Mesenchymal stem cell (in vitro differentiated cells and primary cell): ENCODE results near the gene PRMT7. TPM values are rescaled to one million over a fixed set of nuclear protein-coding genes. Genes with fewer than 3 reads are reported as not detected.
A peak's percentile ranks its signal among the peaks of the same experiment; 100 is the strongest.

Source experiments
- DNase-seq: peaks from one replicate; pipeline ENCODE4 v3.0.0-alpha.2; 2013
- H2AFZ ChIP-seq: one replicate; pipeline ENCODE4 v1.6.1; 2013; ENCODE audit warnings: low read depth, mild to moderate bottlenecking, control low read depth, inconsistent platforms, low read length, moderate library complexity
- H2AK5ac ChIP-seq: 2 replicates; pipeline ENCODE4 v1.6.1; 2013; ENCODE audit warnings: low read length, moderate library complexity, mild to moderate bottlenecking, inconsistent platforms; ENCODE audit not compliant: severe bottlenecking
- H2BK120ac ChIP-seq: one replicate; pipeline ENCODE4 v1.6.1; 2013; ENCODE audit warnings: low read depth, mild to moderate bottlenecking, inconsistent platforms, low read length, moderate library complexity
- H2BK12ac ChIP-seq, 2 experiments: one replicate each; pipeline ENCODE4 v1.6.1; 2013; ENCODE audit warnings: inconsistent platforms in 2 of 2, low read length in 2 of 2, mild to moderate bottlenecking in 2 of 2, moderate library complexity in 2 of 2, control low read depth in 1 of 2
- H2BK15ac ChIP-seq: one replicate; pipeline ENCODE4 v1.6.1; 2013; ENCODE audit warnings: mild to moderate bottlenecking, low read depth, inconsistent platforms; ENCODE audit not compliant: poor library complexity, severe bottlenecking
- H2BK5ac ChIP-seq: 2 replicates; pipeline ENCODE4 v1.6.1; 2013; ENCODE audit warnings: low read depth, mild to moderate bottlenecking, low read length, control low read depth, inconsistent platforms; ENCODE audit not compliant: poor library complexity, severe bottlenecking
- H3K14ac ChIP-seq, 2 experiments: one replicate each; pipeline ENCODE4 v1.6.1; 2013; ENCODE audit warnings: inconsistent platforms in 2 of 2, low read length in 2 of 2, control low read depth in 1 of 2, mild to moderate bottlenecking in 1 of 2, moderate library complexity in 1 of 2
- H3K18ac ChIP-seq, 2 experiments: one replicate each; pipeline ENCODE4 v1.6.1; 2013; ENCODE audit warnings: inconsistent platforms in 2 of 2, low read length in 2 of 2, control low read depth in 1 of 2, low read depth in 1 of 2, mild to moderate bottlenecking in 1 of 2
- H3K23ac ChIP-seq, 2 experiments: one replicate each; pipeline ENCODE4 v1.6.1; 2013; ENCODE audit warnings: inconsistent platforms in 2 of 2, low read length in 2 of 2, mild to moderate bottlenecking in 2 of 2, moderate library complexity in 2 of 2, control low read depth in 1 of 2
- H3K27ac ChIP-seq: 2 replicates; pipeline ENCODE4 v1.5.1; 2013; ENCODE audit warnings: mild to moderate bottlenecking, moderate library complexity, low read length, control low read depth, inconsistent platforms; ENCODE audit not compliant: poor library complexity, severe bottlenecking
- H3K27me3 ChIP-seq, 2 experiments: 2 replicates each; pipeline versions ENCODE4 v1.6.1 to v1.7.0; 2013; ENCODE audit warnings: low read length in 2 of 2, mild to moderate bottlenecking in 2 of 2, moderate library complexity in 2 of 2, control low read depth in 1 of 2, inconsistent platforms in 1 of 2; ENCODE audit not compliant: control insufficient read depth in 1 of 2, insufficient read depth in 1 of 2
- H3K36me3 ChIP-seq, 2 experiments: 2 replicates each; pipeline versions ENCODE4 v1.6.1 to v1.7.0; 2013; ENCODE audit warnings: low read length in 2 of 2, control low read depth in 1 of 2, inconsistent platforms in 1 of 2, low read depth in 1 of 2, mild to moderate bottlenecking in 1 of 2; ENCODE audit not compliant: insufficient read depth in 2 of 2, control insufficient read depth in 1 of 2
- H3K4ac ChIP-seq, 2 experiments: one replicate each; pipeline ENCODE4 v1.6.1; 2013; ENCODE audit warnings: inconsistent platforms in 2 of 2, low read length in 2 of 2, mild to moderate bottlenecking in 2 of 2, moderate library complexity in 2 of 2, control low read depth in 1 of 2, low read depth in 1 of 2
- H3K4me1 ChIP-seq: 2 replicates; pipeline ENCODE4 v1.6.1; 2013; ENCODE audit warnings: low read depth, low read length, control low read depth; ENCODE audit not compliant: control insufficient read depth, insufficient read depth
- H3K4me2 ChIP-seq: 2 replicates; pipeline ENCODE4 v1.6.1; 2013; ENCODE audit warnings: low read length, mild to moderate bottlenecking, inconsistent platforms; ENCODE audit not compliant: poor library complexity, severe bottlenecking
- H3K4me3 ChIP-seq, 2 experiments: 2 replicates each; pipeline versions ENCODE4 v1.5.1 to v1.7.0; 2013; ENCODE audit warnings: low read length in 2 of 2, mild to moderate bottlenecking in 2 of 2, control low read depth in 1 of 2, low read depth in 1 of 2; ENCODE audit not compliant: insufficient read depth in 1 of 2
- H3K79me1 ChIP-seq: replicated peaks from 2 replicates; pipeline ENCODE4 v1.6.1; 2013; ENCODE audit warnings: mild to moderate bottlenecking, control low read depth, low read length, inconsistent platforms; ENCODE audit not compliant: poor library complexity, severe bottlenecking
- H3K9ac ChIP-seq: 2 replicates; pipeline ENCODE4 v1.7.0; 2013; ENCODE audit warnings: mild to moderate bottlenecking, low read length, moderate library complexity
- H3K9me3 ChIP-seq: 2 replicates; pipeline ENCODE4 v1.7.0; 2013; ENCODE audit warnings: mild to moderate bottlenecking, low read length; ENCODE audit not compliant: control insufficient read depth
- H4K8ac ChIP-seq: one replicate; pipeline ENCODE4 v1.6.1; 2013; ENCODE audit warnings: inconsistent platforms, mild to moderate bottlenecking, low read length, moderate library complexity
- H4K91ac ChIP-seq: one replicate; pipeline ENCODE4 v1.6.1; 2013; ENCODE audit warnings: mild to moderate bottlenecking, low read length, inconsistent platforms
- WGBS: methylation state at CpG from one replicate; pipeline ENCODE4 v1.1.7; 2013; ENCODE audit warnings: mixed read lengths; 5-methylcytosine and 5-hydroxymethylcytosine counted together
- small RNA-seq: library from polyadenylated mRNA; stranded (forward); fragments of <200 nt; extraction: miRNeasy Mini kit (QIAGEN cat#:217004); gene quantifications from one replicate; pipeline ENCODE3, GENCODE V24; 2013; ENCODE audit warnings: low read depth

The PRMT7 gene

DNA sequence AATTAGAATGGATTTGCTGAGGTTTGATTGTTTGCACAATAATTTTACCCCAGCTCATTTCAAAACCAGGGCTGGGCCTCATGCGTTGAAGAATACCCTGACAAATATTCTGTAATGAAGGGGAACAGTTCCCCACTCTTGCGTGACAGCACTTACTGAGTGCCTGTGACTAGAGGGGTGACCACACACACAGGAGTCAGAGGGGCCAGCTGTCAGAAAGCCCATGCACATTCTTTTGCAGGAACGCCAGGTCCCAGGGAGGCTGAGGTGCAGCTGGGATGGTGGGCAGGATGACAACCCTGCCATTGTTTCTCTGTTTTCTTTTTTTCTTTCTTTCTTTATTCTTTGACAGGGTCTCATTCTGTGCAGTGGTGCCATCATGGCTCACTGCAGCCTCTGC is 92.9 kb downstream of the PRMT7 start:
- 94% methylated on average over 2 of the region's 3 CpGs for WGBS
- H3K27ac ChIP-seq: no peak overlapping the region
- H3K4me3 ChIP-seq: no peak overlapping the region

DNA sequence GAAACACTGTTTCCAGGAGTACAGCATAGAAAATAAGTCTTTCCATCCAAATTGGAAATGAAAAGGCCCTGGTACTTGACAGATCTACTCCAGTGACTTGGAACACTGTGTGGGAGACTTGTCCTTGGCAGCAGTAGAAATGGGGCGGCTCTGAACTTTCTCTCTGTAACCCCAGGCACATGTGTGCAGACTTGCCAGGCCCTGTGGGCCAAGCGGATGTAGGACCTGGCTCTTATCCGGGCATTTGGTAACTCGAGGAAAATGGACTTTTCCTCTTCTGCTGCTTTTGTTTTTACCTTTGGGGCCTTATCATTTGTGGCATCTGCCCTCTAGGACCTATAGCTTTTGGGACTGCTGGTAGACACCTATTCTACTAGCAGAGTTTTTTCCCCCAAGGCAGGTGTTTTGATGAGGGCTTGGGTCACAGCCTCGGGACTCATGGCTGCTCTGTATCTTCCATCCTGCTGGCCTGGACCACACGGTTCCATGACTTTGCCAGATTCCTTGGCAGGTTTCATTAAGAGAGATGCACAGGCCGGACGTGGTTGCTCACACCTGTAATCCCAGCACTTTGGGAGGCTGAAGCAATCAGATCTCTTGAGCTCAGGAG is 94.0 kb downstream of the PRMT7 start:
- 68% methylated on average over 8 of the region's 8 CpGs for WGBS

More for the DNA sequence above, 92.9 kb downstream of the PRMT7 start:
- no peak overlapping the region for H2AFZ ChIP-seq
- H2BK15ac ChIP-seq: no peak overlapping the region
- H3K4ac ChIP-seq: no peak overlapping the region
- no peak overlapping the region for H3K18ac ChIP-seq
- H3K4me1 ChIP-seq: peaks cover 26% of the 10 kb centered on the region
- H2BK120ac ChIP-seq: no peak overlapping the region
- H3K36me3 ChIP-seq: no peaks in the 10 kb centered on the region
- no peak overlapping the region for H2BK12ac ChIP-seq
- no peak overlapping the region for H4K8ac ChIP-seq
- H3K14ac ChIP-seq: no peak overlapping the region
- H3K23ac ChIP-seq: no peak overlapping the region
- H2AK5ac ChIP-seq: no peak overlapping the region
- no peak overlapping the region for H4K91ac ChIP-seq
- H2BK5ac ChIP-seq: no peak overlapping the region
- no peaks in the 10 kb centered on the region for H3K79me1 ChIP-seq
- H3K9ac ChIP-seq: no peak overlapping the region
- DNase-seq: no peak
- H3K27me3 ChIP-seq: peaks cover 0 to 26% of the 10 kb centered on the region in 2 experiments
- no peak overlapping the region for H3K4me2 ChIP-seq
- no peaks in the 10 kb centered on the region for H3K9me3 ChIP-seq

DNA sequence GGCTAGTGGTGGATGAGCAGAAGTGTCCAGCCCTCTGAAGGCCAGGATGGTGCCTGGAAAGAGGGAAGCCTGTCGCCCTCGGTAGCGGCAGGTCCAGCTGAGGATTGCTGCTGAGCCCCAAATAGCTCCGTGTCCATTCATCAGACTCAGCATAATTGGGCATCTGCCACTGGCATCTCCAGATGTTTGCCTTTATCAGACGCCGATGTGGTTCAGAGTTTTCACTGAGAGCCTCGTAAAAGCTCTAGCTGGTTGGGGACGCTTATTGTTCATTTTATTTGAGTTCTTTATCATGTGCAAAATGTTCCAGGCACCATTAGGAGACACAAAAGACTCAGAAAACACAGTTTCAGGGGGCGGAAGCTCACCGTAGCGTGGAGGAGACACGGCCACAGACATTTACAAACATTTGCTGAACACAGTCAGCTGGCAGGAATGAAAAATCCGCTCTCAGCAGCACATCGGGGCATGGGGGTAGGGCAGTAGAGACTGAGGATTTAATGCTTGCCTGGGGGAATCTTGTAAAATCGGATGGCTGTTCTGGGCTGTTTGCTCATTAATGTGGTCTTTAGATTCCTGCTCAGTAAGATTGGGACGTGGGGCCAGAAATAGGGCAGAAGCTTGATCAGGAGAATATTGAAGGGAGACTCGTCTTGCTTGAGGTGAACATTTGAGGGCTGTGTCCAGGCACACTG is 95.8 kb downstream of the PRMT7 start:
- Histone ChIP-seq H3K27ac (no peak overlapping the region), H3K27me3 (peaks cover 5 to 37% of the 10 kb centered on the region in 2 experiments), H3K4me3 (peak overlapping the region in 1 of 2 experiments; percentile 0), H3K4me2 (no peak overlapping the region), H3K23ac (no peak overlapping the region), H2BK12ac (no peak overlapping the region), H3K36me3 (no peaks in the 10 kb centered on the region), H3K9me3 (no peaks in the 10 kb centered on the region), H2AFZ (no peak overlapping the region), H2BK15ac (no peak overlapping the region), H3K79me1 (no peaks in the 10 kb centered on the region), H3K9ac (peak overlapping the region; percentile 9), H3K4me1 (peaks cover 24% of the 10 kb centered on the region), H2AK5ac (no peak overlapping the region), H2BK120ac (no peak overlapping the region), H2BK5ac (no peak overlapping the region), H3K14ac (no peak overlapping the region), H3K4ac (no peak overlapping the region), H4K91ac (no peak overlapping the region), H3K18ac (no peak overlapping the region), H4K8ac (no peak overlapping the region)
- DNase-seq: peak; percentile 12
- WGBS: 68% methylated on average over 17 of the region's 17 CpGs

More for the DNA sequence above, 94.0 kb downstream of the PRMT7 start:
- Histone ChIP-seq H3K18ac (no peak overlapping the region), H2AK5ac (no peak overlapping the region), H3K4me1 (peaks cover 24% of the 10 kb centered on the region), H2BK12ac (no peak overlapping the region), H2BK5ac (no peak overlapping the region), H3K4me3 (no peak overlapping the region), H3K36me3 (no peaks in the 10 kb centered on the region), H3K4me2 (no peak overlapping the region), H4K8ac (no peak overlapping the region), H3K23ac (no peak overlapping the region), H3K27ac (no peak overlapping the region), H3K9ac (no peak overlapping the region), H3K14ac (no peak overlapping the region), H2BK120ac (no peak overlapping the region), H4K91ac (no peak overlapping the region), H3K79me1 (no peaks in the 10 kb centered on the region), H2AFZ (no peak overlapping the region), H3K4ac (no peak overlapping the region), H3K27me3 (peaks cover 0 to 27% of the 10 kb centered on the region in 2 experiments), H2BK15ac (no peak overlapping the region), H3K9me3 (no peaks in the 10 kb centered on the region)
- no peak for DNase-seq

Small RNAs within 50 kb of the gene (small RNA-seq; reads per million reads assigned to genes)
- not detected for gene RNU4-30P
- not detected for gene RNU6-1262P
